ENCODE data around the gene IQSEC2. TPM values are rescaled to one million over a fixed set of nuclear protein-coding genes. Genes with fewer than 3 reads are reported as not detected.

IQSEC2 gene
- total RNA-seq, 2 experiments from 2014 or later = 0.21 TPM

DNA sequence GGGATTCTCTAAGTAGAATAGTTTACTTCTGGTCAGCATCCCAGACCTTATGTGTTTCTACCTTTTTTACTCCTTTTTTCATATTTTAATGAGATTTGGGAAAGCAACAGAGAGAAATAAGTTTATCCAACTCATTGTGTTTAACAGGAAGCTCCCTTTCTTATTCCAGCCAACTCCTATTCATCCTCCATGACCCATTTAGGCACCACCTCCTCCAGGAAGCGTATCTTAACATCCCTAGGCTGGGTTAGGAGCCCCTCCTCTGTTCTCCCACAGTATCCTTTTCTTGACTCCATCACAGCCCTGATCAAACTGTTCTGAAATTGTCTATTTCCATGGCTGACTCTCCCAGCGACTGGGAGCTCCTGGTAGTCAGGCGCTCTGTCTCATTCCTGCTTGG lies 18.8 kb upstream of the IQSEC2 start:
- H3K27me3 Mint-ChIP-seq = no peaks in the 10 kb centered on the region

DNA sequence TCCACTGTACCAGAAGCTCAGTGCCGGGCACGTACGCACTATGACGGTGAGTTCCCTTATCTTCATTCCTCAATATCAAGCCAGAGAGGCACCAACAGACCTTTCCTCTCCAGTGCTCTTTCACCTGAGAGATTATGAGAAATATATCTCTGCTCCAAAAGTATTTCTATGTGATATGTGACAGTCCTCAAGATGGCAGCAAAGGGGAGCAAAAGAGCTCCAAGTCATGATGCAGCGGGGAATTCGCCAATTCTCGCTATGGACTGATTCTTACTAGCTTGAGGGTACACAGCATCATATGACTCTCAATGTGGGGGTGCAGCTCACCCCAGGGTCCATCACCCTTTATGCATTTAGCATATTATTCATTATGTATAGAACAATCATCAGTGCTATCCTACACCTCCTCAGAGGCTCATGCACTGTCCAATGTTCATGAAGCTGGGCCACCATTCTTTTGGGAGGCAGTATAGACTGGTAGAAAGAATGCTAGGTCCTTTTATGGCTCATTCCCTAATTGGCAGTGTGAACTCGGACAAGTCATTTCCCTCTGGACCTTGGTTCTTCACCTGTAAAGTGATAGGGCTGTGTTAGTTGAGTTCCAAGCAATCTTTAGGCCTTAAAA lies 12.8 kb upstream of the IQSEC2 start:
- Mint-ChIP-seq H3K36me3 (ENCODE audit: low read depth) (no peaks in the 10 kb centered on the region), H3K4me3 (no peak overlapping the region), H3K27me3 (no peaks in the 10 kb centered on the region), H3K27ac (no peak overlapping the region), H3K4me1 (no peaks in the 10 kb centered on the region), H3K9me3 (ENCODE audit: low read depth) (no peaks in the 10 kb centered on the region)
- DNase-seq (no peak), ATAC-seq (no peak)
- intact Hi-C loops (cut with DNase I, micrococcal nuclease) = no loop called here
- ChIA-PET CTCF (interaction anchor here (0.9 to 1.2 kb wide), 2 partner anchors 8 to 142 kb away, joined by 3 to 4 read pairs; no protein-coding TSS in a partner anchor), POLR2A (no interaction called here)

More for the DNA sequence above, 18.8 kb upstream of the IQSEC2 start:
- DNase-seq (no peak), ATAC-seq (no peak)
- Mint-ChIP-seq H3K27ac (no peak overlapping the region), H3K4me1 (no peaks in the 10 kb centered on the region), H3K9me3 (ENCODE audit: low read depth) (no peaks in the 10 kb centered on the region), H3K4me3 (no peak overlapping the region), H3K36me3 (ENCODE audit: low read depth) (no peaks in the 10 kb centered on the region)
- CTCF ChIA-PET = interaction anchor here (0.9 to 1.6 kb wide), 4 partner anchors 13 to 61 kb away, joined by 3 to 5 read pairs (median 3); no protein-coding TSS in a partner anchor
- intact Hi-C loops (cut with DNase I, micrococcal nuclease) = no loop called here
- POLR2A ChIA-PET = no interaction called here

DNA sequence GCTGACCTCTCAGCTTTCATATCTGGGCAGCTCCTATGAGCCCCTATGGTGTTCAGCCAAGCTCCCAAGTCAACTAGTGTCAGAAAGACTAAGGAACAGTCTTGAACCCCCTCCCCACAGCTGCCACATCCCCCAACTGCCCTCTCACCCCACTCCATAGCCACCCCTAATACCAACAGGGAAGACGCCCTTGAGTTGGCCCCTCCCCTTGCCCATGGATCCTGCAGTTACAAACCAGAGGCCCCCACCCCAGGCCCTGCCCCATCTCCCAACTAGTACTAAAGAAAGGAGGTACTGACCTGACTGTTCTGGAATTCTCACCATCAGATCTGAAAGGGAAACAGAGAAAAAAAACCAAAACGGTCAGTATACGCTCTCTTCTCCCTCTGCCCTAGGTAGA lies 10.2 kb upstream of the IQSEC2 start:
- no peak overlapping the region for H3K27ac Mint-ChIP-seq
- POLR2A ChIA-PET = no interaction called here
- no peaks in the 10 kb centered on the region for H3K27me3 Mint-ChIP-seq
- ATAC-seq = no peak
- H3K4me3 Mint-ChIP-seq = no peak overlapping the region
- intact Hi-C loops (cut with DNase I, micrococcal nuclease) = no loop called here
- H3K36me3 Mint-ChIP-seq (ENCODE audit: low read depth) = no peaks in the 10 kb centered on the region
- H3K4me1 Mint-ChIP-seq = peaks cover 20% of the 10 kb centered on the region
- DNase-seq = no peak
- no peaks in the 10 kb centered on the region for H3K9me3 Mint-ChIP-seq (ENCODE audit: low read depth)
- CTCF ChIA-PET = interaction anchor here (0.5 to 1.4 kb wide), 3 partner anchors 174 to 686 kb away, joined by 3 read pairs; no protein-coding TSS in a partner anchor

DNA sequence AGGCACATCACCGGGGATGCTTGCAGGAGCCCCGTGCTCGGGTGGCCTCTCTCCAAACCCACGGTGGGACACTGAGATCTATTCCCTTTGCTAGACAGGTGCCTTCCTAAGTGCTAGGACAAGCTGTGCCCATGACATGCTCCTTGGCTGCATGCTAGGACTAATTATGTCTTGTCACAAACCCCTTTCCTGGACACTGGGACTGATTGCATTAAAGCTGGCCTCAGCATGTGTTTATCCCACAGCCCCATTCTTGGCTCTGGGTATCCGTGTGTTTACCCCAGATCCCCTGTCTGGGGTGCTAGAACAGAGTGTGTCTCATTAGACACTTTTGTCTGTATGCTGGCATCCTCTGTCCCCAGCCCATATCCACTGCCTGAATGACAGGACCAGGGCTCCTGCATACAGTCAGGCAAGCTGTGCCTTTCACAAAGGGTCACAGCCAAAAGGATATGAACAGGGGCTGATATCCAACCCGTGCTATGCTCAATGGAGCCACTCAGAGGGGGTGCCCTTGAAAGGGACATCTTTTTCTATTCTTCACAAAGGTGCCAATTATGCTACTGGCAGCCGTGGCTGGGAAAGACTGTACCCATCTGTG lies 9.2 kb upstream of the IQSEC2 start:
- intact Hi-C loops (cut with DNase I, micrococcal nuclease) = no loop called here
- Mint-ChIP-seq H3K27me3 (no peaks in the 10 kb centered on the region), H3K4me3 (no peak overlapping the region), H3K27ac (no peak overlapping the region), H3K36me3 (ENCODE audit: low read depth) (no peaks in the 10 kb centered on the region), H3K4me1 (peaks cover 20% of the 10 kb centered on the region), H3K9me3 (ENCODE audit: low read depth) (no peaks in the 10 kb centered on the region)
- no peak for ATAC-seq
- ChIA-PET CTCF (interaction anchor here (1.4 kb wide), 2 partner anchors 12 to 192 kb away, joined by 3 to 4 read pairs; no protein-coding TSS in a partner anchor), POLR2A (interaction anchor here (0.6 kb wide), 1 partner anchor 27 kb away, joined by 4 read pairs; no protein-coding TSS in a partner anchor)
- DNase-seq = no peak

DNA sequence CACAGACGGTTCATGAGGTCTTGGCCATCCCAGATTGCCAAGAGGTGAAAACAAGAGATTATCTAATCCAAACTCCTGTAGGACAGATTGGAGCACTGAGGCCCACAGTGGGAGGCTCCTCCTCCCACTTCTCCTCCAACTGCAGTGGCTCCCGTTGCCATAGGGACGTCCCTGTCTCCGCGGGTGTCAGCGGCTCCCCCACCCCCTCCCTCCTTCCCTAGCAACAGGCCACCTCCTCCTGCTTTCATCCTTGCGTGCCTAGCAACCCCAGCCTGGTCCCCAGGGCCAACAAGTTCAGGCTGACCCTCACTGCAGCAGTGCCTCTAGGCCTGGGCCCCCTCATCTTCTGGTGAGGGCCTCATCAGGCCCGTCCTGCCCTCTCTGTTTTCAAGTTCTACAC lies 6.8 kb upstream of the IQSEC2 start:
- H3K36me3 Mint-ChIP-seq (ENCODE audit: low read depth) = no peaks in the 10 kb centered on the region
- POLR2A ChIA-PET = no interaction called here
- peak; percentile 27 for ATAC-seq
- H3K27ac Mint-ChIP-seq = peak overlapping the region; percentile 75
- H3K9me3 Mint-ChIP-seq (ENCODE audit: low read depth) = no peaks in the 10 kb centered on the region
- CTCF ChIA-PET = interaction anchor here (1.2 to 2.0 kb wide), 2 partner anchors 10 to 25 kb away, joined by 3 to 7 read pairs; no protein-coding TSS in a partner anchor
- H3K4me3 Mint-ChIP-seq = peak overlapping the region; percentile 54
- H3K27me3 Mint-ChIP-seq = no peaks in the 10 kb centered on the region
- peak; percentile 30 for DNase-seq
- intact Hi-C loops (cut with DNase I, micrococcal nuclease) = no loop called here
- peaks cover 22% of the 10 kb centered on the region for H3K4me1 Mint-ChIP-seq

DNA sequence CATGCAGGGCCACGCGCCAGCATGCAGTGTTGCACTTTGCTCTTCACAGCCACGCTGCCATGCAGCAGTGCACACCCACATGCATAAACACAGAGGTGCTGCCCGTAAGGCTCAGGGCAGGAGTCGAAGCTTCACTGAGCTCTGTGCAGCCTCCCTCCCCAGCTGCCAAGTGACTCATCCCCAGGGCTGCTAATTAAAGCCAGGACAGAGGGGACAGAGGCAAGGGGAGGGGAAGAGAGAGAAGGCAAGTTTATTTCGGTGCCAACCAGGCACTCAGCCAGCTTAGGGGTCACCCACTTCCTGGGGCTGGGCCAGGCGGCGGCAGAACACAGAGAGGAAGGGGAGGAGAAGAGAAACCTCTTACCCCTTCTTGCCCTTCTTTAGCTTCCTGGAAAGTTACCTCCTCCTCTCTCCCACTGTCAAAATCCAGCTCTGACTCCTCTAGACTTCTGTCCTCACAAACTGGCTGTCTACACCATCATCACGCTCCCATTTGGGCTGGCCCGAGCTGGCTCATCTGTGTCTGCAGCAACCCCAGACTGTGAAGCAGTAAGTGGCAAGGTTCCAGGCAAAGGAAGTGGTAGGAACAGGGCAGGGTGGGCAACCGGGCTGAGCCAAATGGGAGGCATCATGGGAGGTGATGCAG lies 6.2 kb upstream of the IQSEC2 start:
- intact Hi-C loops (cut with DNase I, micrococcal nuclease) = no loop called here
- peak; percentile 39 for DNase-seq
- H3K4me3 Mint-ChIP-seq = peak overlapping the region; percentile 54
- peaks cover 22% of the 10 kb centered on the region for H3K4me1 Mint-ChIP-seq
- no peaks in the 10 kb centered on the region for H3K27me3 Mint-ChIP-seq
- ChIA-PET POLR2A (no interaction called here), CTCF (interaction anchor here (0.7 to 2.0 kb wide), 4 partner anchors 9 to 25 kb away, joined by 3 to 7 read pairs (median 3); no protein-coding TSS in a partner anchor)
- ATAC-seq = peak; percentile 79
- peak overlapping the region; percentile 75 for H3K27ac Mint-ChIP-seq
- H3K36me3 Mint-ChIP-seq (ENCODE audit: low read depth) = no peaks in the 10 kb centered on the region
- no peaks in the 10 kb centered on the region for H3K9me3 Mint-ChIP-seq (ENCODE audit: low read depth)

DNA sequence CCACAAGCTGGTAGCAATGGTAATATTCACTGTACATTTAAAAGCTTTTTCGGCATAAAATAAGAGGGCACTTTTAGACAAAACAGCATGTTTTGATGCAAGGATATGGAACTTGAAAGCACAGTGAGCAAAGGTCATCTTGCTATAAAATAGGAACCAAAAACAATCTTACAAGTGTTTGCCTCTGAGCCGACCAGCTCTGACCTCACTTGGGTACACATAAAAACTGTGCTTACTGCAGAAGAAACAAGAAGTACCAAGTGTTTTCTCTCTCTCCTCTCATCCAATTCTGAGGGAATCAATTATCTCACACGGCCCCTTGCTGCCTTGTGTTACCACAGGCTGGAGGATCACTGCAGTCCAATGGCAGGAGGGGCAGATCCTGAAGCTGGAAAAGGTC lies 4.8 kb upstream of the IQSEC2 start:
- ChIA-PET POLR2A (no interaction called here), CTCF (interaction anchor here (0.5 to 2.5 kb wide), 10 partner anchors 8 to 1310 kb away, joined by 3 to 10 read pairs (median 3); no protein-coding TSS in a partner anchor)
- intact Hi-C loops (cut with DNase I, micrococcal nuclease) = no loop called here
- peaks cover 22% of the 10 kb centered on the region for H3K4me1 Mint-ChIP-seq
- ATAC-seq (no peak), DNase-seq (no peak)
- no peak overlapping the region for H3K27ac Mint-ChIP-seq
- H3K36me3 Mint-ChIP-seq (ENCODE audit: low read depth) = no peaks in the 10 kb centered on the region
- no peak overlapping the region for H3K4me3 Mint-ChIP-seq
- no peaks in the 10 kb centered on the region for H3K27me3 Mint-ChIP-seq
- no peaks in the 10 kb centered on the region for H3K9me3 Mint-ChIP-seq (ENCODE audit: low read depth)

DNA sequence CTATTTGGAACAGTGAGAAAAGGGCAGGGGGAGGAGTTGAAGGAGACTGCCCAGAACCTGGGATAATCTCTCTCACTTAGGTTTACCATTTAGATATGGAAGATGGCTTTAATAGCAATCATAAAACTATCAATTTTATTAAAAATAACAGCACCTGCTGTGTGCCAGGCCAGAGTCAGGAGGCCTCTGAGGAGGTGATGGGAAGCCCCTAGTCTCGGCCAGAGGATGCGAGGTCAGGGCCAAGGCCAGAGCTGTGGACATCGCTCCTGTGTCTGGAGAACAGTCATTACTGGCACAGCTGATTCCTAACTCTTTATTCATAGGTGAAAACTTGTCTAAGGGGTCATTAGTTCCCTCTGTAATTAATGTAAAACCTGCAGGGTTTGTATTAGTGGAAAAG lies 4.2 kb upstream of the IQSEC2 start:
- DNase-seq = no peak
- intact Hi-C loops (cut with DNase I, micrococcal nuclease) = no loop called here

DNA sequence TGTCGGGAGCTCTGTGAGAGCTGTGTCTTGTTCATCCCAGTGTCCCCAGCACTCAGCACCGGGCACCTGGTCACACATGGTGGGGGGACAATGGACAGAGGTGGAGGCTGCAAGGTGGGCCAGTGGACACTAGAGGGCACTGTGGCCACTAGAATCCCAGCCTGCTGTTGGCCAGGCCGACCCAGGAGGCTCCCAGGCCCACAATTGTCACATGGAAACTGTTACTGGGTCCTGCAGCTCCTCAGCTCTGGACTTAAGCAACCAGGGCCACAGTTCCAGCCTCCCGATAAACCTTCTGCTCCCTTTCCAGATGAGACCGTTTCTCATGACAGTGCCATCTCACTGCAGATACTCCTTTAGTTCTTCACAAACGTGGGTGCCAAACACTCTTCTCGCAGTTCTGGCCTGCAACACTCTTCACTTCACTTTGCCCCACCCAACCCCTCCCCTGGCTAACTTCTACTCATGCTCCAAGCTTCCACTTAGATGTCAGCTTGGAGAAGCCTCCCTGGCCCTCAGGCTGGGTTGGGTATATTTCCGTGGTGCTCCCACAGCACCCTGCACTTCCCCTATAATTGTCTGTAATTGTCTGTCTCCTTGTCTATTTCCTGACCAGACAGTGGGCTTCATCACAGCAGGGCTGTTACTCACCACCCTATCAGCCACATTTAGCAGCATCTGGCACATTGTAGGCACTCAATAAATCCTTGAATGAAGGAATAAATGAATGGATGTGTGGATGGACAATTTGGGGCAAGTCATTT lies 3.5 kb upstream of the IQSEC2 start:
- DNase-seq (peak; percentile 62), ATAC-seq (peak; percentile 65)
- POLR2A ChIA-PET = no interaction called here
- H3K9me3 Mint-ChIP-seq (ENCODE audit: low read depth) = no peaks in the 10 kb centered on the region
- peaks cover 27% of the 10 kb centered on the region for H3K4me1 Mint-ChIP-seq
- no peaks in the 10 kb centered on the region for H3K36me3 Mint-ChIP-seq (ENCODE audit: low read depth)
- H3K27ac Mint-ChIP-seq = no peak overlapping the region
- H3K27me3 Mint-ChIP-seq = no peaks in the 10 kb centered on the region
- CTCF ChIA-PET = interaction anchor here (0.8 to 2.5 kb wide), 7 partner anchors 28 to 1497 kb away, joined by 3 to 10 read pairs (median 3); no protein-coding TSS in a partner anchor
- intact Hi-C loops (cut with DNase I, micrococcal nuclease) = no loop called here
- no peak overlapping the region for H3K4me3 Mint-ChIP-seq

More for the DNA sequence above, 4.2 kb upstream of the IQSEC2 start:
- no peak overlapping the region for H3K4me3 Mint-ChIP-seq
- no peaks in the 10 kb centered on the region for H3K36me3 Mint-ChIP-seq (ENCODE audit: low read depth)
- CTCF ChIA-PET = interaction anchor here (0.5 to 2.5 kb wide), 7 partner anchors 9 to 1496 kb away, joined by 3 to 10 read pairs (median 3); no protein-coding TSS in a partner anchor
- POLR2A ChIA-PET = no interaction called here
- no peaks in the 10 kb centered on the region for H3K27me3 Mint-ChIP-seq
- no peak for ATAC-seq
- H3K27ac Mint-ChIP-seq = no peak overlapping the region
- H3K9me3 Mint-ChIP-seq (ENCODE audit: low read depth) = no peaks in the 10 kb centered on the region
- H3K4me1 Mint-ChIP-seq = peaks cover 22% of the 10 kb centered on the region

DNA sequence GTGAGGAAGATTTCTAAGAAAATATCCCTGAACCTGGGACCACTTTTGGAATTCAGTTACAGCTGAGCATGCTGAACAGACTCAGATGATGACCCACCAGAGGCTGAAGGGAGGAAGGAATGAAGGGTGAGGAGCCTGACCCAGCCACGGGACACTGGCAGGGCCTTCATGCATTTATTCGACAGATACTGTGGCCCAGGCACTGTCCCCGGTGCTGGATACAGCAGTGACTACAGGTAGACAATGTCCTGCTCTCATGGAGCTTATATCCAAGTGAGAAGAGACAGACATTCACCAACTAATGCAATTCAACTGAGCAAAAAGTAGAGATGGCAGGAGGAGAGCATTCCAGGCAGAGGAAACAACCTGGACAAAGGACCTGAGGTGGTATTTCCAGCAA lies 2.2 kb upstream of the IQSEC2 start:
- Mint-ChIP-seq H3K9me3 (ENCODE audit: low read depth) (no peaks in the 10 kb centered on the region), H3K4me1 (peaks cover 24% of the 10 kb centered on the region), H3K36me3 (ENCODE audit: low read depth) (no peaks in the 10 kb centered on the region), H3K27me3 (no peaks in the 10 kb centered on the region), H3K4me3 (no peak overlapping the region), H3K27ac (no peak overlapping the region)
- CTCF ChIA-PET = interaction anchor here (0.7 to 2.0 kb wide), 9 partner anchors 9 to 162 kb away, joined by 3 to 7 read pairs (median 3); no protein-coding TSS in a partner anchor
- intact Hi-C loops (cut with DNase I, micrococcal nuclease) = no loop called here
- POLR2A ChIA-PET = interaction anchor here (0.6 kb wide), 1 partner anchor 139 kb away, joined by 5 read pairs; the partner anchor contains the start of gene RIBC1
- DNase-seq = no peak
- no peak for ATAC-seq

DNA sequence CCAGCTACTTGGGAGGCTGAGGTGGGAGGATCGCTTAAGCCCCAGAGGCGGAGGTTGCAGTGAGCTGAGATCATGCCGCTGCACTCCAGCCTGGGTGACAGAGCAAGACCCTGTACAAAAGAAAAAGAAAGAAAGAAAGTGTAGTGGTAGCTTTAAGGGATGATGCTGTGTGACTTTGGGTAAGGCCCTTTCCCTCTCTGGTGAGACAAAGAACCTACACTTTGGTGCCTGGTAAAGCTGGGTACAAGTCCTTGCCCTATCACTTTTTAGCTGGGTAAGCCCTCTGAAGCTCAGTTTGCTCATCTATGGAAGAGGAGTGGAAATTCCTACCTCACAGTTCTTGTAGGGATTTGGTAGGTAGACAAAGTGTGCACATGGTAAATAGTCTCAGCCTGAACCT lies 1.7 kb upstream of the IQSEC2 start:
- Mint-ChIP-seq H3K36me3 (ENCODE audit: low read depth) (no peaks in the 10 kb centered on the region), H3K9me3 (ENCODE audit: low read depth) (no peaks in the 10 kb centered on the region), H3K27ac (no peak overlapping the region), H3K4me3 (no peak overlapping the region), H3K27me3 (no peaks in the 10 kb centered on the region), H3K4me1 (peaks cover 19% of the 10 kb centered on the region)
- ChIA-PET POLR2A (interaction anchor here (0.6 kb wide), 1 partner anchor 140 kb away, joined by 5 read pairs; the partner anchor contains the start of gene RIBC1), CTCF (interaction anchor here (0.7 to 2.0 kb wide), 6 partner anchors 8 to 137 kb away, joined by 3 to 7 read pairs (median 4); no protein-coding TSS in a partner anchor)
- intact Hi-C loops (cut with DNase I, micrococcal nuclease) = no loop called here
- ATAC-seq = no peak
- DNase-seq = no peak

Measured in activated CD4-positive, alpha-beta T cell treated with anti-CD3 and anti-CD28 coated beads for 36 hours (primary cell).